AG04449 (cell line): ENCODE measurements around the gene HIVEP3.

ENCODE experiments used
- CTCF ChIA-PET: fragments of 350-600 bp; formaldehyde crosslinking; extraction: SDS; loops from one replicate; lab custom pipeline; 2021; ENCODE audit warnings: antibody characterized with exemption; lab: Yijun Ruan, JAX
- POLR2A ChIA-PET: fragments of 400-600, 350-600 bp; formaldehyde crosslinking; extraction: SDS; loops from one replicate; lab custom pipeline; 2020; ENCODE audit warnings: antibody characterized with exemption, inconsistent platforms; lab: Yijun Ruan, JAX
- DNase-seq: peaks from one replicate; pipeline ENCODE4 v3.0.0-alpha.2; 2010; ENCODE audit warnings: low read depth, low spot score
- H3K4me3 ChIP-seq: 2 replicates; pipeline ENCODE4 v1.5.1; 2011; ENCODE audit warnings: low read depth, mild to moderate bottlenecking, control low read depth, low read length
- CTCF ChIP-seq: IDR thresholded peaks from one replicate; pipeline ENCODE4 v1.5.1; 2011; ENCODE audit warnings: mild to moderate bottlenecking, moderate library complexity, low read length, control low read depth, inconsistent platforms; ENCODE audit not compliant: insufficient read depth; ENCODE audit errors: missing control alignments

Gene HIVEP3

GRCh38 chr1:41764656-41765055, 154.1 kb downstream of the HIVEP3 start:
- no peak overlapping the region for H3K4me3 ChIP-seq
- ChIA-PET POLR2A (no interaction called here), CTCF (interaction anchor here (1.0 kb wide), 1 partner anchor 270 kb away, joined by 3 read pairs; no protein-coding TSS in a partner anchor)

GRCh38 chr1:41762777-41763176, 155.9 kb downstream of the HIVEP3 start:
- H3K4me3 ChIP-seq = no peak overlapping the region
- CTCF ChIA-PET = interaction anchor here (1.2 kb wide), 1 partner anchor 189 kb away, joined by 4 read pairs; no protein-coding TSS in a partner anchor
- TF ChIP-seq CTCF = no peak
- POLR2A ChIA-PET = no interaction called here
- DNase-seq = no peak

More at GRCh38 chr1:41764656-41765055, 154.1 kb downstream of the HIVEP3 start:
- no peak for TF ChIP-seq CTCF
- no peak for DNase-seq

GRCh38 chr1:41762251-41762650, 156.5 kb downstream of the HIVEP3 start:
- DNase-seq = no peak
- ChIA-PET CTCF (interaction anchor here (1.2 kb wide), 1 partner anchor 188 kb away, joined by 4 read pairs; no protein-coding TSS in a partner anchor), POLR2A (no interaction called here)
- TF ChIP-seq CTCF = no peak
- H3K4me3 ChIP-seq = no peak overlapping the region

GRCh38 chr1:41758904-41759548, 159.7 kb downstream of the HIVEP3 start:
- ChIA-PET POLR2A (no interaction called here), CTCF (interaction anchor here (1.4 kb wide), 1 partner anchor 9 kb away, joined by 4 read pairs; no protein-coding TSS in a partner anchor)
- no peak for TF ChIP-seq CTCF
- H3K4me3 ChIP-seq = no peak overlapping the region
- DNase-seq = no peak

- ChIA-PET CTCF (interaction anchor here (1.4 to 1.6 kb wide), 2 partner anchors 10 to 11 kb away, joined by 3 to 4 read pairs; no protein-coding TSS in a partner anchor), POLR2A (no interaction called here)
- no peak for TF ChIP-seq CTCF
- H3K4me3 ChIP-seq = no peak overlapping the region
- DNase-seq = no peak
Observed at GRCh38 chr1:41758500-41758899, 160.2 kb downstream of the HIVEP3 start.

- no peak for DNase-seq
- CTCF ChIA-PET = no interaction called here
- no peak overlapping the region for H3K4me3 ChIP-seq
- POLR2A ChIA-PET = no interaction called here
- TF ChIP-seq CTCF = no peak
Observed at GRCh38 chr1:41754540-41754939, 164.2 kb downstream of the HIVEP3 start.
